GM23338 (cell line): ENCODE data around the gene LOXL4. TPM values are rescaled to one million over a fixed set of nuclear protein-coding genes. Genes with fewer than 3 reads are reported as not detected.

ENCODE experiments used
- ATAC-seq: fragments of 200-7000 bp; cut with Tn5 transposase; 3 replicates; pipeline ENCODE4 v1.9.1; 2020
- DNase-seq: peaks from one replicate; pipeline ENCODE4 v3.0.0-alpha.2; 2015; ENCODE audit warnings: low spot score
- H2AFZ ChIP-seq: fragments of 200-600 bp; sonication (generic); 2 replicates; pipeline ENCODE4 v1.8.0; 2016; ENCODE audit warnings: antibody characterized with exemption, mild to moderate bottlenecking, moderate library complexity
- H3F3A ChIP-seq: fragments of 200-600 bp; sonication (generic); replicated peaks from 2 replicates; pipeline ENCODE4 v1.8.0; 2017; ENCODE audit warnings: antibody characterized with exemption, mixed run types, low read depth
- H3K27ac ChIP-seq: fragments of 200-600 bp; sonication (generic); 2 replicates; pipeline ENCODE4 v1.6.1; 2016; ENCODE audit warnings: low read depth
- H3K27me3 ChIP-seq: fragments of 200-600 bp; sonication (generic); 2 replicates; pipeline ENCODE4 v1.8.0; 2016; ENCODE audit warnings: mild to moderate bottlenecking, mixed run types, moderate library complexity; ENCODE audit not compliant: insufficient read depth
- H3K36me3 ChIP-seq: fragments of 200-600 bp; sonication (generic); 2 replicates; pipeline ENCODE4 v1.8.0; 2016; ENCODE audit warnings: mild to moderate bottlenecking; ENCODE audit not compliant: insufficient read depth
- H3K4me1 ChIP-seq: fragments of 200-600 bp; sonication (generic); 2 replicates; pipeline ENCODE4 v1.8.0; 2016; ENCODE audit warnings: mild to moderate bottlenecking, moderate library complexity; ENCODE audit not compliant: insufficient read depth
- H3K4me2 ChIP-seq: fragments of 200-600 bp; sonication (generic); 2 replicates; pipeline ENCODE4 v1.7.1; 2017; ENCODE audit warnings: mixed run types
- H3K4me3 ChIP-seq: fragments of 200-600 bp; sonication (generic); 2 replicates; pipeline ENCODE4 v1.6.1; 2016; ENCODE audit warnings: mixed run types
- H3K79me2 ChIP-seq: fragments of 200-600 bp; sonication (generic); replicated peaks from 2 replicates; pipeline ENCODE4 v1.8.0; 2017; ENCODE audit warnings: mild to moderate bottlenecking; ENCODE audit not compliant: insufficient read depth
- H3K9me2 ChIP-seq: fragments of 200-600 bp; sonication (generic); 2 replicates; pipeline ENCODE4 v1.8.0; 2017; ENCODE audit not compliant: insufficient read depth
- H4K20me1 ChIP-seq: fragments of 200-600 bp; sonication (generic); replicated peaks from 2 replicates; pipeline ENCODE4 v1.8.0; 2017; ENCODE audit warnings: mild to moderate bottlenecking; ENCODE audit not compliant: insufficient read depth
- H3K27ac Mint-ChIP-seq: 2 replicates; pipeline ENCODE4 v1.8.0; 2020; ENCODE audit warnings: inconsistent platforms, mild to moderate bottlenecking, moderate library complexity, mixed read lengths
- H3K27me3 Mint-ChIP-seq: 3 replicates; pipeline ENCODE4 v1.8.0; 2022; ENCODE audit warnings: low read depth, mild to moderate bottlenecking, moderate library complexity, mixed read lengths, inconsistent platforms; ENCODE audit not compliant: insufficient read depth, poor library complexity
- H3K36me3 Mint-ChIP-seq: 3 replicates; pipeline ENCODE4 v1.8.0; 2021; ENCODE audit warnings: low read depth, mild to moderate bottlenecking, inconsistent platforms, moderate library complexity, mixed read lengths
- H3K4me1 Mint-ChIP-seq: 3 replicates; pipeline ENCODE4 v1.8.0; 2020; ENCODE audit warnings: mild to moderate bottlenecking, inconsistent platforms, mixed read lengths
- H3K4me3 Mint-ChIP-seq: 3 replicates; pipeline ENCODE4 v1.8.0; 2021; ENCODE audit warnings: moderate library complexity, mild to moderate bottlenecking, inconsistent platforms, mixed read lengths
- H3K9me3 Mint-ChIP-seq: 3 replicates; pipeline ENCODE4 v1.8.0; 2020; ENCODE audit warnings: moderate library complexity, mild to moderate bottlenecking, inconsistent platforms, mixed read lengths
- CREB1 ChIP-seq: fragments of 250-450 bp; sonication (Bioruptor Pico); IDR thresholded peaks from 2 replicates; pipeline ENCODE4 v1.5.0; 2020; ENCODE audit warnings: low read depth, mild to moderate bottlenecking, moderate library complexity
- EZH2 ChIP-seq: fragments of 200-600 bp; sonication (generic); IDR thresholded peaks from one replicate; pipeline ENCODE4 v1.8.0; 2017; ENCODE audit warnings: antibody characterized with exemption, mild to moderate bottlenecking, low read depth; ENCODE audit not compliant: unreplicated experiment
- EZH2phosphoT487 ChIP-seq: fragments of 200-600 bp; sonication (generic); IDR thresholded peaks from one replicate; pipeline ENCODE4 v1.8.1; 2018; ENCODE audit warnings: antibody characterized with exemption; ENCODE audit not compliant: unreplicated experiment
- JUNB ChIP-seq: IDR thresholded peaks from one replicate; pipeline ENCODE4 v1.6.1; 2016; ENCODE audit warnings: antibody characterized with exemption; ENCODE audit not compliant: unreplicated experiment
- NANOG ChIP-seq: IDR thresholded peaks from 2 replicates; pipeline ENCODE4 v1.6.1; 2016; ENCODE audit warnings: antibody characterized with exemption, borderline replicate concordance
- POLR2AphosphoS5 ChIP-seq: IDR thresholded peaks from 2 replicates; pipeline ENCODE4 v1.6.1; 2016; ENCODE audit warnings: antibody characterized with exemption, low read depth
- STAT1 ChIP-seq: IDR thresholded peaks from one replicate; pipeline ENCODE4 v1.6.1; 2016; ENCODE audit warnings: antibody characterized with exemption; ENCODE audit not compliant: unreplicated experiment
- ZNF114 ChIP-seq: fragments of 250-450 bp; sonication (Bioruptor Pico); IDR thresholded peaks from 2 replicates; pipeline ENCODE4 v1.5.0; 2020; ENCODE audit warnings: mild to moderate bottlenecking, moderate library complexity
- ZNF331 ChIP-seq: fragments of 250-450 bp; sonication (Bioruptor Pico); IDR thresholded peaks from 2 replicates; pipeline ENCODE4 v1.5.0; 2020; ENCODE audit warnings: low read depth, mild to moderate bottlenecking, moderate library complexity
- polyA plus RNA-seq: library from polyadenylated mRNA; unstranded; fragments of >200 nt; fragmentation: Nextera tagmentation; extraction: Ambion mirVana; gene quantifications from 2 replicates; pipeline ENCODE4 v1.2.1, GENCODE V29; 2016
- total RNA-seq: library from RNA; depleted of rRNA; stranded (reverse); fragments of >200 nt; shearing (Covaris generic); gene quantifications from 2 replicates; pipeline ENCODE4 v1.2.3, GENCODE V29; 2014
- TF ChIP-seq, protein P1 (sequence below), 2 experiments: fragments of 200-600 bp in 1 of 2; sonication (generic) in 1 of 2; conservative IDR thresholded peaks; 2 replicates each; pipeline versions ENCODE4 v1.5.1 to v1.6.1; 2016 to 2017; ENCODE audit warnings: antibody characterized with exemption in 2 of 2, low read depth in 2 of 2, mild to moderate bottlenecking in 2 of 2, moderate library complexity in 1 of 2
- TF ChIP-seq, protein P2 (sequence below): IDR thresholded peaks from one replicate; pipeline ENCODE4 v1.6.1; 2018; ENCODE audit warnings: antibody characterized with exemption; ENCODE audit not compliant: unreplicated experiment
- TF ChIP-seq, protein P3 (sequence below): fragments of 250-450 bp; sonication (Bioruptor Pico); IDR thresholded peaks from 2 replicates; pipeline ENCODE4 v1.5.0; 2020; ENCODE audit warnings: mild to moderate bottlenecking, moderate library complexity
- TF ChIP-seq, protein P4 (sequence below): IDR thresholded peaks from 2 replicates; pipeline ENCODE4 v1.6.1; 2016; ENCODE audit warnings: antibody characterized with exemption

LOXL4 gene
- total and polyA plus RNA-seq, 2 experiments from 2014 or later = 0.21 to 0.38 TPM

DNA sequence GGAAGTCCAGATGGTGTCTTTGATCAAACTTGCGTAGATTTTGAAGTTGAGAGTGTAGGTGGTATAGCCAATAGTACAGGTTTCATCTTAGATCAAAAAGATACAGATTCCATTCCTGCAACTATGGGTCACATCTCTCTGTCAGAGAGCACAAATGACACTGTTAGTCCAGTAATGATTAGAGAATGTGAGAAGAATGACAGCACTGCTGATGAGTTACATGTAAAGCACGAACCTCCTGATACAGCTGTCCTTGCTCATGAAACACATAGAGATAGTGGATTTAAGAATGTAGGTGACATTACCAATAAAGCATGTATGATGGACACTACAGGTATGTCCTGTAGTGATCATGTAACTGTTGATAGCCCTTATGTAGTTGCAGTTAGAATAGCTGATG, 59.1 kb downstream of the LOXL4 start:
- ATAC-seq = no peak
- H3K36me3 Mint-ChIP-seq = peaks cover 11% of the 10 kb centered on the region; the same call in 1 of the 3 replicates
- H3K36me3 ChIP-seq = 0 out of 2 replicates have a peak, but pooled peaks cover 4% of the 10 kb centered on the region
- H3K27ac Mint-ChIP-seq = no peak overlapping the region
- peaks cover 10% of the 10 kb centered on the region for H4K20me1 ChIP-seq
- H3K4me1 Mint-ChIP-seq = no peaks in the 10 kb centered on the region
- no peak overlapping the region for H3K27ac ChIP-seq
- H3K4me2 ChIP-seq = no peak overlapping the region
- no peak overlapping the region for H3K4me3 Mint-ChIP-seq
- H3F3A ChIP-seq = no peaks in the 10 kb centered on the region
- no peak for DNase-seq
- no peaks in the 10 kb centered on the region for H3K27me3 ChIP-seq
- H2AFZ ChIP-seq = no peak overlapping the region
- H3K27me3 Mint-ChIP-seq = no peaks in the 10 kb centered on the region
- no peaks in the 10 kb centered on the region for H3K4me1 ChIP-seq
- TF ChIP-seq, protein P1, sequence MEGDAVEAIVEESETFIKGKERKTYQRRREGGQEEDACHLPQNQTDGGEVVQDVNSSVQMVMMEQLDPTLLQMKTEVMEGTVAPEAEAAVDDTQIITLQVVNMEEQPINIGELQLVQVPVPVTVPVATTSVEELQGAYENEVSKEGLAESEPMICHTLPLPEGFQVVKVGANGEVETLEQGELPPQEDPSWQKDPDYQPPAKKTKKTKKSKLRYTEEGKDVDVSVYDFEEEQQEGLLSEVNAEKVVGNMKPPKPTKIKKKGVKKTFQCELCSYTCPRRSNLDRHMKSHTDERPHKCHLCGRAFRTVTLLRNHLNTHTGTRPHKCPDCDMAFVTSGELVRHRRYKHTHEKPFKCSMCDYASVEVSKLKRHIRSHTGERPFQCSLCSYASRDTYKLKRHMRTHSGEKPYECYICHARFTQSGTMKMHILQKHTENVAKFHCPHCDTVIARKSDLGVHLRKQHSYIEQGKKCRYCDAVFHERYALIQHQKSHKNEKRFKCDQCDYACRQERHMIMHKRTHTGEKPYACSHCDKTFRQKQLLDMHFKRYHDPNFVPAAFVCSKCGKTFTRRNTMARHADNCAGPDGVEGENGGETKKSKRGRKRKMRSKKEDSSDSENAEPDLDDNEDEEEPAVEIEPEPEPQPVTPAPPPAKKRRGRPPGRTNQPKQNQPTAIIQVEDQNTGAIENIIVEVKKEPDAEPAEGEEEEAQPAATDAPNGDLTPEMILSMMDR (conservative IDR thresholded peaks at IDR 0.05; ENCODE audit: low read depth in 2 of 2) = no peak
- no peak for TF ChIP-seq JUNB
- TF ChIP-seq, protein P2, sequence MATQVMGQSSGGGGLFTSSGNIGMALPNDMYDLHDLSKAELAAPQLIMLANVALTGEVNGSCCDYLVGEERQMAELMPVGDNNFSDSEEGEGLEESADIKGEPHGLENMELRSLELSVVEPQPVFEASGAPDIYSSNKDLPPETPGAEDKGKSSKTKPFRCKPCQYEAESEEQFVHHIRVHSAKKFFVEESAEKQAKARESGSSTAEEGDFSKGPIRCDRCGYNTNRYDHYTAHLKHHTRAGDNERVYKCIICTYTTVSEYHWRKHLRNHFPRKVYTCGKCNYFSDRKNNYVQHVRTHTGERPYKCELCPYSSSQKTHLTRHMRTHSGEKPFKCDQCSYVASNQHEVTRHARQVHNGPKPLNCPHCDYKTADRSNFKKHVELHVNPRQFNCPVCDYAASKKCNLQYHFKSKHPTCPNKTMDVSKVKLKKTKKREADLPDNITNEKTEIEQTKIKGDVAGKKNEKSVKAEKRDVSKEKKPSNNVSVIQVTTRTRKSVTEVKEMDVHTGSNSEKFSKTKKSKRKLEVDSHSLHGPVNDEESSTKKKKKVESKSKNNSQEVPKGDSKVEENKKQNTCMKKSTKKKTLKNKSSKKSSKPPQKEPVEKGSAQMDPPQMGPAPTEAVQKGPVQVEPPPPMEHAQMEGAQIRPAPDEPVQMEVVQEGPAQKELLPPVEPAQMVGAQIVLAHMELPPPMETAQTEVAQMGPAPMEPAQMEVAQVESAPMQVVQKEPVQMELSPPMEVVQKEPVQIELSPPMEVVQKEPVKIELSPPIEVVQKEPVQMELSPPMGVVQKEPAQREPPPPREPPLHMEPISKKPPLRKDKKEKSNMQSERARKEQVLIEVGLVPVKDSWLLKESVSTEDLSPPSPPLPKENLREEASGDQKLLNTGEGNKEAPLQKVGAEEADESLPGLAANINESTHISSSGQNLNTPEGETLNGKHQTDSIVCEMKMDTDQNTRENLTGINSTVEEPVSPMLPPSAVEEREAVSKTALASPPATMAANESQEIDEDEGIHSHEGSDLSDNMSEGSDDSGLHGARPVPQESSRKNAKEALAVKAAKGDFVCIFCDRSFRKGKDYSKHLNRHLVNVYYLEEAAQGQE = no peak
- no peak for TF ChIP-seq CREB1 (CRISPR knock-in tag)
- TF ChIP-seq ZNF331 = no peak
- TF ChIP-seq, protein P3, sequence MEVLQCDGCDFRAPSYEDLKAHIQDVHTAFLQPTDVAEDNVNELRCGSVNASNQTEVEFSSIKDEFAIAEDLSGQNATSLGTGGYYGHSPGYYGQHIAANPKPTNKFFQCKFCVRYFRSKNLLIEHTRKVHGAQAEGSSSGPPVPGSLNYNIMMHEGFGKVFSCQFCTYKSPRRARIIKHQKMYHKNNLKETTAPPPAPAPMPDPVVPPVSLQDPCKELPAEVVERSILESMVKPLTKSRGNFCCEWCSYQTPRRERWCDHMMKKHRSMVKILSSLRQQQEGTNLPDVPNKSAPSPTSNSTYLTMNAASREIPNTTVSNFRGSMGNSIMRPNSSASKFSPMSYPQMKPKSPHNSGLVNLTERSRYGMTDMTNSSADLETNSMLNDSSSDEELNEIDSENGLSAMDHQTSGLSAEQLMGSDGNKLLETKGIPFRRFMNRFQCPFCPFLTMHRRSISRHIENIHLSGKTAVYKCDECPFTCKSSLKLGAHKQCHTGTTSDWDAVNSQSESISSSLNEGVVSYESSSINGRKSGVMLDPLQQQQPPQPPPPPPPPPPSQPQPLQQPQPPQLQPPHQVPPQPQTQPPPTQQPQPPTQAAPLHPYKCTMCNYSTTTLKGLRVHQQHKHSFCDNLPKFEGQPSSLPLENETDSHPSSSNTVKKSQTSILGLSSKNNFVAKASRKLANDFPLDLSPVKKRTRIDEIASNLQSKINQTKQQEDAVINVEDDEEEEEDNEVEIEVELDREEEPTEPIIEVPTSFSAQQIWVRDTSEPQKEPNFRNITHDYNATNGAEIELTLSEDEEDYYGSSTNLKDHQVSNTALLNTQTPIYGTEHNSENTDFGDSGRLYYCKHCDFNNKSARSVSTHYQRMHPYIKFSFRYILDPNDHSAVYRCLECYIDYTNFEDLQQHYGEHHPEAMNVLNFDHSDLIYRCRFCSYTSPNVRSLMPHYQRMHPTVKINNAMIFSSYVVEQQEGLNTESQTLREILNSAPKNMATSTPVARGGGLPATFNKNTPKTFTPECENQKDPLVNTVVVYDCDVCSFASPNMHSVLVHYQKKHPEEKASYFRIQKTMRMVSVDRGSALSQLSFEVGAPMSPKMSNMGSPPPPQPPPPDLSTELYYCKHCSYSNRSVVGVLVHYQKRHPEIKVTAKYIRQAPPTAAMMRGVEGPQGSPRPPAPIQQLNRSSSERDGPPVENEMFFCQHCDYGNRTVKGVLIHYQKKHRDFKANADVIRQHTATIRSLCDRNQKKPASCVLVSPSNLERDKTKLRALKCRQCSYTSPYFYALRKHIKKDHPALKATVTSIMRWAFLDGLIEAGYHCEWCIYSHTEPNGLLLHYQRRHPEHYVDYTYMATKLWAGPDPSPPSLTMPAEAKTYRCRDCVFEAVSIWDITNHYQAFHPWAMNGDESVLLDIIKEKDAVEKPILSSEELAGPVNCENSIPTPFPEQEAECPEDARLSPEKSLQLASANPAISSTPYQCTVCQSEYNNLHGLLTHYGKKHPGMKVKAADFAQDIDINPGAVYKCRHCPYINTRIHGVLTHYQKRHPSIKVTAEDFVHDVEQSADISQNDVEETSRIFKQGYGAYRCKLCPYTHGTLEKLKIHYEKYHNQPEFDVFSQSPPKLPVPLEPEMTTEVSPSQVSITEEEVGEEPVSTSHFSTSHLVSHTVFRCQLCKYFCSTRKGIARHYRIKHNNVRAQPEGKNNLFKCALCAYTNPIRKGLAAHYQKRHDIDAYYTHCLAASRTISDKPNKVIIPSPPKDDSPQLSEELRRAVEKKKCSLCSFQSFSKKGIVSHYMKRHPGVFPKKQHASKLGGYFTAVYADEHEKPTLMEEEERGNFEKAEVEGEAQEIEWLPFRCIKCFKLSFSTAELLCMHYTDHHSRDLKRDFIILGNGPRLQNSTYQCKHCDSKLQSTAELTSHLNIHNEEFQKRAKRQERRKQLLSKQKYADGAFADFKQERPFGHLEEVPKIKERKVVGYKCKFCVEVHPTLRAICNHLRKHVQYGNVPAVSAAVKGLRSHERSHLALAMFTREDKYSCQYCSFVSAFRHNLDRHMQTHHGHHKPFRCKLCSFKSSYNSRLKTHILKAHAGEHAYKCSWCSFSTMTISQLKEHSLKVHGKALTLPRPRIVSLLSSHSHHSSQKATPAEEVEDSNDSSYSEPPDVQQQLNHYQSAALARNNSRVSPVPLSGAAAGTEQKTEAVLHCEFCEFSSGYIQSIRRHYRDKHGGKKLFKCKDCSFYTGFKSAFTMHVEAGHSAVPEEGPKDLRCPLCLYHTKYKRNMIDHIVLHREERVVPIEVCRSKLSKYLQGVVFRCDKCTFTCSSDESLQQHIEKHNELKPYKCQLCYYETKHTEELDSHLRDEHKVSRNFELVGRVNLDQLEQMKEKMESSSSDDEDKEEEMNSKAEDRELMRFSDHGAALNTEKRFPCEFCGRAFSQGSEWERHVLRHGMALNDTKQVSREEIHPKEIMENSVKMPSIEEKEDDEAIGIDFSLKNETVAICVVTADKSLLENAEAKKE (CRISPR knock-in tag) = no peak
- TF ChIP-seq, protein P4, sequence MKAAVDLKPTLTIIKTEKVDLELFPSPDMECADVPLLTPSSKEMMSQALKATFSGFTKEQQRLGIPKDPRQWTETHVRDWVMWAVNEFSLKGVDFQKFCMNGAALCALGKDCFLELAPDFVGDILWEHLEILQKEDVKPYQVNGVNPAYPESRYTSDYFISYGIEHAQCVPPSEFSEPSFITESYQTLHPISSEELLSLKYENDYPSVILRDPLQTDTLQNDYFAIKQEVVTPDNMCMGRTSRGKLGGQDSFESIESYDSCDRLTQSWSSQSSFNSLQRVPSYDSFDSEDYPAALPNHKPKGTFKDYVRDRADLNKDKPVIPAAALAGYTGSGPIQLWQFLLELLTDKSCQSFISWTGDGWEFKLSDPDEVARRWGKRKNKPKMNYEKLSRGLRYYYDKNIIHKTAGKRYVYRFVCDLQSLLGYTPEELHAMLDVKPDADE = no peak
- TF ChIP-seq EZH2phosphoT487 = no peak
- no peak for TF ChIP-seq POLR2AphosphoS5
- TF ChIP-seq STAT1 = no peak
- TF ChIP-seq NANOG = no peak
- TF ChIP-seq ZNF114 = no peak
- no peak for TF ChIP-seq EZH2
- H3K79me2 ChIP-seq = peaks cover 6% of the 10 kb centered on the region; the same call in 1 of the 2 replicates
- no peaks in the 10 kb centered on the region for H3K9me3 Mint-ChIP-seq
- no peaks in the 10 kb centered on the region for H3K9me2 ChIP-seq
- no peak overlapping the region for H3K4me3 ChIP-seq
